WI38 (cell line): ENCODE data around the gene ANAPC13.

Experiments
- H3K4me3 ChIP-seq: 2 replicates; pipeline ENCODE4 v1.5.1; 2011; ENCODE audit warnings: low read depth, mild to moderate bottlenecking, control low read depth, low read length
- CTCF ChIP-seq: IDR thresholded peaks from 2 replicates; pipeline ENCODE4 v1.5.1; 2012; ENCODE audit warnings: low read depth, mild to moderate bottlenecking, control low read depth, low read length

The ANAPC13 gene

GRCh38 chr3:134483195-134483900, 2.4 kb downstream of the ANAPC13 start:
- peak overlapping the region; percentile 34 for H3K4me3 ChIP-seq

DNA sequence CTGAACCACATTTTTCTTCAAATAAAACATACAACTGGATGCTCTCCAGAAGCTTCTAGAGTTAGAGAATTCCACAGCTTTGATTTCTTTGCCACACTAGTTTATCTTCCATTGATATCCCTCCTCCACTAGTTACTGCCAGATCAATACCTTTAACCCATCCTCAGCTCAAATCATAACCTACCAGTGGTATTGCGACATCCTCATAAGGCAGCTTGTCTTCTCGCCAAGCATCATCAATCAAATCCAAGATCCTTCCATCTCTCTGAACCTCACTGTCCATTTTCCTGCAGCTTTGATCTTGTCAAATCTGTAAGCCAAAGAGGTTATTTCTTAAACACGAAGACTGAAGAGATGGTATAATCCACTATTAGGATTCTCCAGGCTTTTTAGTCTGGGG, 3.2 kb downstream of the ANAPC13 start:
- no peak overlapping the region; the same call in 1 of the 2 replicates for H3K4me3 ChIP-seq
- TF ChIP-seq CTCF = no peak

More at GRCh38 chr3:134483195-134483900, 2.4 kb downstream of the ANAPC13 start:
- TF ChIP-seq CTCF = no peak

DNA sequence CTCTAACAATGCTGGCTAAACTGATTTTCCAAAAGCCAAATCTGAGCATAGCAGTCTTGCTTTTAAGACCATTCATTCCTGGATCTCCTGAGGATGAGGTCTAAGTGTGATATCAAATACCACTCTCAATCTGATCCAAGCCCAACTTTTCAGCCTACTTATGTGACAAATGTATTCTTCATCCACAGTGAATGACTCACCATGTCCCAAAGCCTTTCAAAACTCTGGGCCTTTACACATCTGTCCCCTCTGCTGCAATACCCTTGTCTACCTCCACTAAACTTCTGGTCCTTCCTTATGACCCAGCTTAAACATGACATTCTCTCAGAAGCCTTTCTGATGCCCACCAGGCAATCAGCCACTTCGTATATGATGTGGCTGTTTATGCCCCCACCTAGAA, 4.6 kb downstream of the ANAPC13 start:
- H3K4me3 ChIP-seq = no peak overlapping the region
- TF ChIP-seq CTCF = no peak

- H3K4me3 ChIP-seq = no peak overlapping the region
- no peak for TF ChIP-seq CTCF
Observed at GRCh38 chr3:134480546-134480945, 5.2 kb downstream of the ANAPC13 start.

GRCh38 chr3:134477938-134478337, 7.8 kb downstream of the ANAPC13 start:
- no peak for TF ChIP-seq CTCF
- H3K4me3 ChIP-seq = no peak overlapping the region

DNA sequence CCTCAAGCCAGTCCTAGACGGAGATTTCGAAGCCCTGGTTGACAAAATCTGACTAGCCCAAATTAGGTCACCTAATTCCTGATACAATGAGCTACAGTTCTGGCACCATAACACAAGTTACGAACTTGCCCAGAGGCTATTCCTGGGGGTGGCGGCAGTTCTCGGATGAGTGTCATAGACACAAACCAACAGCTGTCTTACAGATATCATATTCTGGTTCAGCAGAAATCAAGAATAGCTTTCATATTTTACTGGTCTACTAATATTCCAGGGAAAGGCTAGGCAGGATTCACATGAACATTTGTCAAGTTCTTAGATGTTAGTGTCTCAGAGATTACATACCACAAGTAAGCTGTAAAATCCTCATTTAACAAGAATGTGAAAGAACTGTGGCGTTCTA, 8.8 kb downstream of the ANAPC13 start:
- H3K4me3 ChIP-seq = no peak overlapping the region
- no peak for TF ChIP-seq CTCF

- no peak for TF ChIP-seq CTCF
- H3K4me3 ChIP-seq = no peak overlapping the region
Observed at GRCh38 chr3:134476306-134476705, 9.5 kb downstream of the ANAPC13 start.
